HepG2 (cell line): ENCODE data around the gene GASK1A. TPM values are rescaled to one million over a fixed set of nuclear protein-coding genes. Genes with fewer than 3 reads are reported as not detected.

ENCODE experiments used
- ATAC-seq: fragments of 200-7000 bp; cut with Tn5 transposase; 3 replicates; pipeline ENCODE4 v1.9.1; 2020; ENCODE audit warnings: mild to moderate bottlenecking, moderate library complexity
- BruUV-seq: library from RNA; stranded (reverse); fragments of 400-500 nt; replicated peaks from 2 replicates; lab custom pipeline; 2021; lab: Mats Ljungman, UMichigan
- CTCF ChIA-PET: fragments of 300-600 bp; formaldehyde crosslinking; extraction: SDS; loops from one replicate; lab custom pipeline; 2021; ENCODE audit warnings: low total read pairs, inconsistent platforms, low intra/inter-chr PET ratio; lab: Yijun Ruan, JAX
- POLR2A ChIA-PET: fragments of 350-600 bp; sonication (Branson Sonifier 250); formaldehyde crosslinking; loops from one replicate; lab custom pipeline; 2020; ENCODE audit warnings: antibody characterized with exemption, inconsistent platforms; lab: Yijun Ruan, JAX
- DNase-seq: peaks from one replicate; pipeline ENCODE4 v3.0.0-alpha.2; 2015; ENCODE audit warnings: low spot score
- FAIRE-seq: peaks from 3 replicates; lab custom pipeline; 2011; peaks lifted over from hg19 to GRCh38; lab: Jason Lieb, UNC
- H2AFZ ChIP-seq: one replicate; pipeline ENCODE4 v1.6.1; 2011; ENCODE audit warnings: low read length, inconsistent platforms
- H3K27ac ChIP-seq: fragments of 300-600 bp; 3 replicates; pipeline ENCODE4 v1.8.0; 2011; ENCODE audit warnings: mixed run types, mild to moderate bottlenecking, mixed read lengths, low read length, inconsistent platforms; ENCODE audit not compliant: insufficient read depth; ENCODE audit errors: extremely low read length
- H3K27me3 ChIP-seq, 2 experiments: fragments of 200-600 bp in 1 of 2; 2 replicates in 1 of 2; 3 replicates in 1 of 2; pipeline versions ENCODE4 v1.6.0 to v1.8.0; 2011; ENCODE audit warnings: low read length in 2 of 2, mild to moderate bottlenecking in 2 of 2, moderate library complexity in 2 of 2, inconsistent platforms in 1 of 2; ENCODE audit not compliant: insufficient read depth in 2 of 2, control insufficient read depth in 1 of 2
- H3K36me3 ChIP-seq, 2 experiments: fragments of 200-600 bp in 1 of 2; replicated peaks in 1 of 2; 2 replicates in 1 of 2; 3 replicates in 1 of 2; pipeline versions ENCODE4 v1.5.1 to v1.8.0; 2011; ENCODE audit warnings: low read length in 2 of 2, inconsistent platforms in 1 of 2; ENCODE audit not compliant: insufficient read depth in 2 of 2, control insufficient read depth in 1 of 2
- H3K4me1 ChIP-seq: 2 replicates; pipeline ENCODE4 v1.5.1; 2012; ENCODE audit warnings: low read length, inconsistent platforms; ENCODE audit not compliant: insufficient read depth
- H3K4me2 ChIP-seq: 2 replicates; pipeline ENCODE4 v1.6.0; 2011; ENCODE audit warnings: low read depth, low read length, inconsistent platforms
- H3K4me3 ChIP-seq, 3 experiments: fragments of 200-600 bp in 1 of 3; sonication (generic), shearing (Covaris generic) in 1 of 3; replicated peaks in 1 of 3; 2 replicates each; pipeline ENCODE4 v1.5.1; 2011 to 2016; ENCODE audit warnings: low read length in 3 of 3, inconsistent platforms in 2 of 3, low read depth in 2 of 3, mild to moderate bottlenecking in 2 of 3, control low read depth in 1 of 3, mixed read lengths in 1 of 3; ENCODE audit not compliant: insufficient read depth in 1 of 3
- H3K79me2 ChIP-seq: one replicate; pipeline ENCODE4 v1.6.1; 2011; ENCODE audit warnings: low read length, inconsistent platforms; ENCODE audit not compliant: insufficient read depth
- H3K9ac ChIP-seq: 2 replicates; pipeline ENCODE4 v1.6.0; 2011; ENCODE audit warnings: mild to moderate bottlenecking, low read depth, low read length, inconsistent platforms; ENCODE audit not compliant: insufficient read depth
- H3K9me3 ChIP-seq: 2 replicates; pipeline ENCODE4 v1.5.1; 2012; ENCODE audit warnings: mild to moderate bottlenecking, low read length
- H4K20me1 ChIP-seq: 2 replicates; pipeline ENCODE4 v1.6.0; 2011; ENCODE audit warnings: inconsistent platforms, mild to moderate bottlenecking, low read length, moderate library complexity; ENCODE audit not compliant: insufficient read depth
- ARNT2 ChIP-seq: sonication (generic); formaldehyde crosslinking; IDR thresholded peaks from 2 replicates; pipeline ENCODE4 v1.8.0; 2022; ENCODE audit warnings: mild to moderate bottlenecking, low read depth, missing genetic modification reagents, moderate library complexity
- SOX13 ChIP-seq, 3 experiments: fragments of 450-650 bp in 1 of 3; sonication (generic) in 1 of 3; formaldehyde crosslinking in 1 of 3; IDR thresholded peaks in 2 of 3; conservative IDR thresholded peaks in 1 of 3; 2 replicates each; pipeline versions ENCODE4 v1.5.0 to v1.6.1; 2016 to 2020; ENCODE audit warnings: antibody characterized with exemption in 1 of 3, mild to moderate bottlenecking in 1 of 3, missing compliant biosample characterization in 1 of 3, missing genetic modification reagents in 1 of 3, moderate library complexity in 1 of 3
- ZC3H4 ChIP-seq: sonication (generic); formaldehyde crosslinking; IDR thresholded peaks from 2 replicates; pipeline ENCODE4 v1.4.0; 2020; ENCODE audit warnings: missing genetic modification reagents, borderline replicate concordance
- ZNF558 ChIP-seq: sonication (generic); formaldehyde crosslinking; IDR thresholded peaks from 2 replicates; pipeline ENCODE4 v1.9.0; 2022; ENCODE audit warnings: mild to moderate bottlenecking, missing genetic modification reagents, borderline replicate concordance
- WGBS: methylation state at CpG from one replicate; pipeline ENCODE4 v1.1.6; 2017; ENCODE audit warnings: low lambda C conversion rate; 5-methylcytosine and 5-hydroxymethylcytosine counted together
- in situ Hi-C: cut with HindIII; loops from 2 replicates; pipeline ENCODE4 v1.10.0; 2017; ENCODE audit warnings: low pct_unique_long_range_greater_than_20kb; ENCODE audit not compliant: extremely low pct_ligation_motif_present
- intact Hi-C: fragments of 100-400 bp; cut with micrococcal nuclease; formaldehyde crosslinking; loops from one replicate; pipeline ENCODE4 v1.10.0; 2022; ENCODE audit not compliant: unreplicated experiment
- polyA plus RNA-seq, 8 experiments: library from polyadenylated mRNA; depleted of rRNA in 3 of 8; stranded (reverse) in 7 of 8; unstranded in 1 of 8; fragments of >200 nt; fragmentation: Illumina TruSeq in 4 of 8; extraction: Trizol in 4 of 8; gene quantifications; 2 replicates each; pipeline versions ENCODE4 v1.2.1 to v1.2.3, GENCODE V29; 2011 to 2016; ENCODE audit warnings: low read depth in 4 of 8, missing spikeins in 1 of 8, mixed read lengths in 1 of 8; ENCODE audit not compliant: insufficient read depth in 1 of 8
- total RNA-seq, 5 experiments: library from RNA; depleted of rRNA; stranded (reverse); fragments of >200 nt; fragmentation: Illumina TruSeq; extraction: Trizol; gene quantifications; 2 replicates each; pipeline ENCODE4 v1.2.3, GENCODE V29; 2016; ENCODE audit warnings: low read depth in 1 of 5

GASK1A gene
- total and polyA plus RNA-seq, 2 of the 13 experiments (the other 11 are each of a cell fraction or from before 2014, with no cell fraction given): not detected

GRCh38 chr3:43030162-43030935 is 51.2 kb downstream of the GASK1A start (continued):
- TF ChIP-seq SOX13 (IDR thresholded peaks at IDR 0.05) (no peak), SOX13 (CRISPR knock-in tag; conservative IDR thresholded peaks at IDR 0.05 in 1 of 2, IDR thresholded peaks at IDR 0.05 in 1 of 2) (no peak)

GRCh38 chr3:43031485-43031884 is 52.4 kb downstream of the GASK1A start:
- no peaks in the 10 kb centered on the region for H3K36me3 ChIP-seq
- H3K9me3 ChIP-seq: no peaks in the 10 kb centered on the region
- H3K27me3 ChIP-seq: peaks cover 2% of the 10 kb centered on the region in 2 experiments; a peak in 3 of 5 replicates
- peaks cover 5% of the 10 kb centered on the region for H3K4me1 ChIP-seq
- H3K9ac ChIP-seq: no peak overlapping the region
- no peak overlapping the region for H2AFZ ChIP-seq
- no peak for FAIRE-seq
- ATAC-seq: no peak
- H3K27ac ChIP-seq: no peak overlapping the region
- WGBS: 20% methylated on average over 4 of the region's 4 CpGs
- no peak overlapping the region for H3K4me2 ChIP-seq
- H3K4me3 ChIP-seq: no peak overlapping the region
- H3K79me2 ChIP-seq: no peaks in the 10 kb centered on the region
- ChIA-PET POLR2A (no interaction called here), CTCF (no interaction called here)
- in situ Hi-C loops: no loop called here
- intact Hi-C loops: no loop called here
- no TSS peak for BruUV-seq
- H4K20me1 ChIP-seq: no peaks in the 10 kb centered on the region
- no peak for DNase-seq
- TF ChIP-seq ZNF558 (CRISPR knock-in tag) (no peak), ARNT2 (CRISPR knock-in tag) (no peak), ZC3H4 (CRISPR knock-in tag) (no peak)
